Natural killer cell (primary cell): Measurements from ENCODE around the gene SNRK. TPM values are rescaled to one million over a fixed set of nuclear protein-coding genes. Genes with fewer than 3 reads are reported as not detected.

ENCODE experiments used
- ATAC-seq, 3 donors: fragments of 150-1000 bp in 2 of 3; fragments of 200-7000 bp in 1 of 3; cut with Tn5 transposase; 1 replicate in 1 of 3; 2 replicates in 2 of 3; pipeline ENCODE4 v1.10.0; 2021; ENCODE audit warnings: mild to moderate bottlenecking in 2 of 3, moderate library complexity in 2 of 3
- DNase-seq, 2 donors: peaks; one replicate each; pipeline versions ENCODE4 v3.0.0 to v3.0.0-alpha.2; 2013 to 2021; ENCODE audit warnings: mixed read lengths in 1 of 2
- H3K27ac ChIP-seq: one replicate; pipeline ENCODE4 v1.5.1; 2013; ENCODE audit warnings: mild to moderate bottlenecking, low read length
- H3K27me3 ChIP-seq: one replicate; pipeline ENCODE4 v1.6.1; 2013; ENCODE audit warnings: low read length; ENCODE audit not compliant: control insufficient read depth, insufficient read depth
- H3K36me3 ChIP-seq: one replicate; pipeline ENCODE4 v1.6.1; 2013; ENCODE audit warnings: low read length; ENCODE audit not compliant: control insufficient read depth, insufficient read depth
- H3K4me1 ChIP-seq: one replicate; pipeline ENCODE4 v1.6.1; 2013; ENCODE audit warnings: low read length; ENCODE audit not compliant: control insufficient read depth, insufficient read depth
- H3K4me3 ChIP-seq: one replicate; pipeline ENCODE4 v1.5.1; 2013; ENCODE audit warnings: low read length
- H3K9me3 ChIP-seq: one replicate; pipeline ENCODE4 v1.6.1; 2013; ENCODE audit warnings: low read length; ENCODE audit not compliant: control insufficient read depth, insufficient read depth
- H3K27ac Mint-ChIP-seq, 2 donors: one replicate each; pipeline ENCODE4 v1.8.0; 2022; ENCODE audit warnings: mild to moderate bottlenecking in 2 of 2, mixed read lengths in 2 of 2, moderate library complexity in 1 of 2
- H3K27me3 Mint-ChIP-seq, 2 donors: one replicate each; pipeline ENCODE4 v1.8.0; 2022; ENCODE audit warnings: low read depth in 2 of 2, mixed read lengths in 2 of 2
- H3K36me3 Mint-ChIP-seq: one replicate; pipeline ENCODE4 v1.8.0; 2022; ENCODE audit warnings: mixed read lengths
- H3K4me1 Mint-ChIP-seq, 2 donors: one replicate each; pipeline ENCODE4 v1.8.0; 2022; ENCODE audit warnings: mixed read lengths in 2 of 2
- H3K4me3 Mint-ChIP-seq: one replicate; pipeline ENCODE4 v1.8.0; 2022; ENCODE audit warnings: mild to moderate bottlenecking, moderate library complexity, mixed read lengths
- H3K9me3 Mint-ChIP-seq, 2 donors: one replicate each; pipeline ENCODE4 v1.8.0; 2022; ENCODE audit warnings: mixed read lengths in 2 of 2
- WGBS: methylation state at CpG from one replicate; pipeline ENCODE4 v1.1.7; 2013; ENCODE audit warnings: missing lambda C conversion rate; ENCODE audit not compliant: insufficient coverage; 5-methylcytosine and 5-hydroxymethylcytosine counted together
- intact Hi-C: fragments of 100-400 bp; cut with micrococcal nuclease; formaldehyde crosslinking; loops from one replicate; pipeline ENCODE4 v1.14.2; 2022
- total RNA-seq, 4 donors: library from RNA; stranded (reverse); fragments of 120-200 nt in 1 of 4; gene quantifications; one replicate each; pipeline versions ENCODE4 v1.2.3 to v1.2.4, GENCODE V29; 2013 to 2022
- TF ChIP-seq, protein P1 (sequence below): fragments of 200-600 bp; IDR thresholded peaks from one replicate; pipeline ENCODE4 v1.8.0; 2022; ENCODE audit warnings: antibody characterized with exemption

The SNRK gene
- total RNA-seq, 3 donors from 2014 or later (not counting 1 experiment from before 2014, with no cell fraction given), result 177 to 209 (median 186) TPM

DNA sequence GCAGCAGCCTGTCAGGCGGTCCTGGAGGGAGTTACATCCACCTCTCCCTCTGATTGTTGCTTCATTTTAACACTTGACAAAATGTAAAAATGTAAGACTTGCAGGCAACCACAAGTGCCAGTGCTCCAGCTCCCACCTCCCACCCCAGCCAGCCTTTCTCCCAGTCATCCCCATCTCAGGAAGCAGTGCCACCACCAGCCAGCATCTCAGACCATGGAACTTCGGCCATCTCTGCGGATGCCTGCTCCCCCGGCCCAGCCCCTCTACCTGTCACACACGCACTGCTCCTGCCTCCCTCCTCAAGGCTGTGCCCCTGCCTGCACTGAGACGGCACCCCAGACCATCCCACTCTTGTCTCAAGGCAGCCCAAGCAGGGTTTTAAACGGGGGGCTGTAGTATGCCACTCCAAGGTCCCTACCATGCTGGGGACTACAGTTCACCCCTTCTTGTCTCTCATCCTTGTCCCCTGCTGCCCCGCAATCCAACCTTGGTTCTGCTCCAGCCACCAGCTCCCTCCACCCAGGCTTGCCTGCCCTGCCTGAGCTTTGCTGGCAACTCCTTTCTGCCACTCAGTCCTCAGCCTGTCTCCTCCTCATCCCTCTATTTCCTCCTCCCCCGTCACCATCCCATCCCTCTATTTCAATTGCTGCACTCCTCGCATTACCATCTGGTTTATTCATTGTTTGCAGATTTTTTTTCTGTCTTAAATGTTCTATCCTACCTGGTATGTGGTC is 85.8 kb downstream of the SNRK start:
- Histone ChIP-seq H3K4me3 (no peak overlapping the region), H3K27me3 (no peaks in the 10 kb centered on the region), H3K9me3 (no peaks in the 10 kb centered on the region), H3K4me1 (peaks cover 36% of the 10 kb centered on the region), H3K27ac (no peak overlapping the region), H3K36me3 (no peaks in the 10 kb centered on the region)
- H3K4me1 Mint-ChIP-seq, result peaks cover 29 to 49% of the 10 kb centered on the region in 2 donors
- TF ChIP-seq, protein P1, sequence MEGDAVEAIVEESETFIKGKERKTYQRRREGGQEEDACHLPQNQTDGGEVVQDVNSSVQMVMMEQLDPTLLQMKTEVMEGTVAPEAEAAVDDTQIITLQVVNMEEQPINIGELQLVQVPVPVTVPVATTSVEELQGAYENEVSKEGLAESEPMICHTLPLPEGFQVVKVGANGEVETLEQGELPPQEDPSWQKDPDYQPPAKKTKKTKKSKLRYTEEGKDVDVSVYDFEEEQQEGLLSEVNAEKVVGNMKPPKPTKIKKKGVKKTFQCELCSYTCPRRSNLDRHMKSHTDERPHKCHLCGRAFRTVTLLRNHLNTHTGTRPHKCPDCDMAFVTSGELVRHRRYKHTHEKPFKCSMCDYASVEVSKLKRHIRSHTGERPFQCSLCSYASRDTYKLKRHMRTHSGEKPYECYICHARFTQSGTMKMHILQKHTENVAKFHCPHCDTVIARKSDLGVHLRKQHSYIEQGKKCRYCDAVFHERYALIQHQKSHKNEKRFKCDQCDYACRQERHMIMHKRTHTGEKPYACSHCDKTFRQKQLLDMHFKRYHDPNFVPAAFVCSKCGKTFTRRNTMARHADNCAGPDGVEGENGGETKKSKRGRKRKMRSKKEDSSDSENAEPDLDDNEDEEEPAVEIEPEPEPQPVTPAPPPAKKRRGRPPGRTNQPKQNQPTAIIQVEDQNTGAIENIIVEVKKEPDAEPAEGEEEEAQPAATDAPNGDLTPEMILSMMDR, result no peak
- no peaks in the 10 kb centered on the region for H3K36me3 Mint-ChIP-seq
- DNase-seq, result no peak
- H3K27ac Mint-ChIP-seq, result peak overlapping the region in 1 of 2 donors; percentile 65
- H3K4me3 Mint-ChIP-seq, result no peak overlapping the region
- H3K27me3 Mint-ChIP-seq, result no peaks in the 10 kb centered on the region
- 94% methylated on average over 10 of the region's 10 CpGs for WGBS
- ATAC-seq, result no peak
- H3K9me3 Mint-ChIP-seq, result no peaks in the 10 kb centered on the region
- intact Hi-C loops, result no loop called here

DNA sequence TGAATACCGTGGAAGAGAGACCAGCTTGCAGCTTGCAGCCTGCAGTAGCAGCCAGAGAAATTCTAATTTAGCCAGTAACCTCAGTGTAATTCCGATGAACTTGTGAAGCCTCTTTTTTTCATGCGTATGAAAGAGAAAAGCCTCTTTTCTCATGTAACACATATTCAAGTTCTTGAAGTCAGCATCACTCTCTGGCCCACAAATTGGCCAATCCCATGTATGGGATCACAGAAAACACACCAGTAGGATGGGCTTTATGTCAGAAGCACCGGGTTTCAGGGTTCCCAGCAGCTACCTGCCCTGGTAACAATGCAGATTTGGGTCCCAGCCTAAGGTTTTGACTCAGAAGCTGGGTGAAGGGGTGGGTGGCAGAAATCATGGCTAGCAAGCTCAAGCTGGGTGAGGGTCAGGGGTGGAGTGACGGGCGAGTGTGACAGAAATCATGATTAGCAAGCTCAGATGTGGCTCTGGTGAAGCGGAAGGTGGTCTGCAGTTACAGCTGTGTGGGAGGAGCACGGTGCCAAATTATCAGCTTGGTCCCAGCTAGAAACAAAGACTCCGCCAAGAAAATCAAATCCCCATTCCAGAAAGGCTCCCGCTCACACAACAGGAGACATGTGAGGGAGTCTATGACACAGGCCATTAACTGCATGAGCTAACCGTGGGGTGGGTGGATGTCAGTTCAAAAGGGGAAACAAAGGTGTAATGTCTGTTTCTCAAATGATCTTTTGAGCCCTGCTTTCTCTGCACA is 86.6 kb downstream of the SNRK start:
- no peak overlapping the region for H3K27ac Mint-ChIP-seq
- intact Hi-C loops, result no loop called here

DNA sequence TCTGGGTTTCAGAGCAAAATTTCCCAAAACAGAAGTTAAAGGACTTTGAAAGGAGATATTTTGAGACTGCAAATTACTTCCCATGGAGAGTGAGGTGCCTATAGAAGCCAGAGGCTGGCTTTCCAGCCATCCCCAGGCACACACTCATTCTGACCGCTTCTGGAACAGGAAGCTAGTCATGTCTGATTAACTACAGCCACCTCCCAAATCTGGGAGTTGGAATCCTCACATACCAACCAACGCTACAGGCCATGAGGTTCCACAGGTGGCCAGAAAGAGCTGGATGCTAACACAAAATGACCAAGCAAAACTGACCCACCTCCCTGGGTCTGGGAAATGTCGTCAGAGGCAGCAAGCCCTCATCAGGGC is 87.2 kb downstream of the SNRK start:
- TF ChIP-seq, protein P1, result no peak
- Histone ChIP-seq H3K36me3 (no peaks in the 10 kb centered on the region), H3K4me1 (peaks cover 47% of the 10 kb centered on the region), H3K27ac (no peak overlapping the region), H3K4me3 (no peak overlapping the region), H3K27me3 (no peaks in the 10 kb centered on the region), H3K9me3 (no peaks in the 10 kb centered on the region)
- H3K27me3 Mint-ChIP-seq, result no peaks in the 10 kb centered on the region
- H3K4me1 Mint-ChIP-seq, result peaks cover 41 to 54% of the 10 kb centered on the region in 2 donors
- no peak overlapping the region for H3K27ac Mint-ChIP-seq
- WGBS, result 95% methylated on average over 3 of the region's 3 CpGs
- H3K4me3 Mint-ChIP-seq, result no peak overlapping the region
- H3K36me3 Mint-ChIP-seq, result no peaks in the 10 kb centered on the region
- no peaks in the 10 kb centered on the region for H3K9me3 Mint-ChIP-seq
- DNase-seq (no peak), ATAC-seq (no peak)
- intact Hi-C loops, result no loop called here

More for the DNA sequence above, 86.6 kb downstream of the SNRK start:
- no peaks in the 10 kb centered on the region for H3K9me3 Mint-ChIP-seq
- Histone ChIP-seq H3K27me3 (no peaks in the 10 kb centered on the region), H3K9me3 (no peaks in the 10 kb centered on the region), H3K4me1 (peaks cover 42% of the 10 kb centered on the region), H3K27ac (no peak overlapping the region), H3K4me3 (no peak overlapping the region), H3K36me3 (no peaks in the 10 kb centered on the region)
- DNase-seq (no peak), ATAC-seq (no peak)
- H3K27me3 Mint-ChIP-seq, result no peaks in the 10 kb centered on the region
- TF ChIP-seq, protein P1, result no peak
- H3K4me1 Mint-ChIP-seq, result peaks cover 35 to 54% of the 10 kb centered on the region in 2 donors
- no peak overlapping the region for H3K4me3 Mint-ChIP-seq
- H3K36me3 Mint-ChIP-seq, result no peaks in the 10 kb centered on the region
- 95% methylated on average over 11 of the region's 11 CpGs for WGBS
